ENCODE data around the gene DUSP16. TPM values are rescaled to one million over a fixed set of nuclear protein-coding genes. Genes with fewer than 3 reads are reported as not detected.

Gene DUSP16
- total RNA-seq, 1 donor from 2014 or later, result 16.4 TPM

- H3K9me3 ChIP-seq (replicated peaks), result no peaks in the 10 kb centered on the region
- H3K27me3 ChIP-seq (ENCODE audit: low read depth), result no peaks in the 10 kb centered on the region
- no peak for DNase-seq
- H3K4me1 ChIP-seq, result peaks cover 57% of the 10 kb centered on the region
- no peak overlapping the region for H3K27ac ChIP-seq (replicated peaks)
- intact Hi-C loops (cut with micrococcal nuclease), result no loop called here
- H3K36me3 ChIP-seq, result peaks cover 43% of the 10 kb centered on the region
- no peak for TF ChIP-seq CTCF (IDR thresholded peaks at IDR 0.05; ENCODE audit: borderline replicate concordance)
- H3K4me3 ChIP-seq, result no peak overlapping the region
Measured at GRCh38 chr12:12518464-12518845, 44.2 kb downstream of the DUSP16 start.

- Histone ChIP-seq H3K27me3 (ENCODE audit: low read depth) (no peaks in the 10 kb centered on the region), H3K4me1 (peaks cover 58% of the 10 kb centered on the region), H3K27ac (replicated peaks) (no peak overlapping the region), H3K4me3 (no peak overlapping the region), H3K36me3 (peaks cover 21% of the 10 kb centered on the region), H3K9me3 (replicated peaks) (no peaks in the 10 kb centered on the region)
- no peak for DNase-seq
- TF ChIP-seq CTCF (IDR thresholded peaks at IDR 0.05; ENCODE audit: borderline replicate concordance), result no peak
- intact Hi-C loops (cut with micrococcal nuclease), result no loop called here
Measured at GRCh38 chr12:12513416-12514006, 49.2 kb downstream of the DUSP16 start.

GRCh38 chr12:12511895-12512711, 50.6 kb downstream of the DUSP16 start:
- H3K27me3 ChIP-seq (ENCODE audit: low read depth), result no peaks in the 10 kb centered on the region
- H3K36me3 ChIP-seq, result peaks cover 14% of the 10 kb centered on the region
- TF ChIP-seq CTCF (IDR thresholded peaks at IDR 0.05; ENCODE audit: borderline replicate concordance), result no peak
- DNase-seq, result no peak
- no peak overlapping the region for H3K27ac ChIP-seq (replicated peaks)
- H3K4me1 ChIP-seq, result peaks cover 61% of the 10 kb centered on the region
- no peaks in the 10 kb centered on the region for H3K9me3 ChIP-seq (replicated peaks)
- intact Hi-C loops (cut with micrococcal nuclease), result no loop called here
- no peak overlapping the region for H3K4me3 ChIP-seq

- intact Hi-C loops (cut with micrococcal nuclease), result no loop called here
- H3K4me3 ChIP-seq, result no peak overlapping the region
- no peaks in the 10 kb centered on the region for H3K27me3 ChIP-seq (ENCODE audit: low read depth)
- peaks cover 70% of the 10 kb centered on the region for H3K4me1 ChIP-seq
- TF ChIP-seq CTCF (IDR thresholded peaks at IDR 0.05; ENCODE audit: borderline replicate concordance), result no peak
- peaks cover 5% of the 10 kb centered on the region for H3K36me3 ChIP-seq
- no peaks in the 10 kb centered on the region for H3K9me3 ChIP-seq (replicated peaks)
- no peak for DNase-seq
- H3K27ac ChIP-seq (replicated peaks), result no peak overlapping the region
Measured at GRCh38 chr12:12511021-12511783, 51.5 kb downstream of the DUSP16 start.

- no peak overlapping the region for H3K4me3 ChIP-seq
- no peaks in the 10 kb centered on the region for H3K36me3 ChIP-seq
- H3K27me3 ChIP-seq (ENCODE audit: low read depth), result no peaks in the 10 kb centered on the region
- TF ChIP-seq CTCF (IDR thresholded peaks at IDR 0.05; ENCODE audit: borderline replicate concordance), result no peak
- DNase-seq, result no peak
- H3K4me1 ChIP-seq, result peaks cover 77% of the 10 kb centered on the region
- H3K9me3 ChIP-seq (replicated peaks), result no peaks in the 10 kb centered on the region
- H3K27ac ChIP-seq (replicated peaks), result peak overlapping the region; percentile 59
- intact Hi-C loops (cut with micrococcal nuclease), result no loop called here
Measured at GRCh38 chr12:12510551-12510950, 52.1 kb downstream of the DUSP16 start.

Measured in left ventricle myocardium inferior (tissue), 1 donor.